HL-60 (cell line): Measurements from ENCODE around the gene SLC2A9.

Experiments
- DNase-seq, 2 experiments: peaks; one replicate each; pipeline ENCODE4 v3.0.0-alpha.2; 2010 to 2020; ENCODE audit warnings: low read depth in 1 of 2, low spot score in 1 of 2
- H3K27ac ChIP-seq: fragments of 250-450 bp; sonication (Bioruptor Pico); replicated peaks from 2 replicates; pipeline ENCODE4 v1.5.1; 2020; ENCODE audit warnings: mild to moderate bottlenecking, moderate library complexity
- H3K27me3 ChIP-seq: fragments of 250-450 bp; sonication (Bioruptor Pico); 2 replicates; pipeline ENCODE4 v1.5.1; 2021; ENCODE audit warnings: mild to moderate bottlenecking, moderate library complexity; ENCODE audit not compliant: insufficient read depth, poor library complexity, severe bottlenecking
- H3K4me3 ChIP-seq: replicated peaks from 2 replicates; pipeline ENCODE4 v1.5.1; 2011; ENCODE audit warnings: mild to moderate bottlenecking, control low read depth, low read length; ENCODE audit not compliant: insufficient read depth
- GABPA ChIP-seq: IDR thresholded peaks from 2 replicates; pipeline ENCODE4 v1.6.1; 2012; ENCODE audit warnings: low read depth
- POLR2AphosphoS5 ChIP-seq: IDR thresholded peaks from 2 replicates; pipeline ENCODE4 v1.6.1; 2012; ENCODE audit warnings: low read depth
- SPI1 ChIP-seq: IDR thresholded peaks from 2 replicates; pipeline ENCODE4 v1.6.1; 2012; ENCODE audit warnings: low read depth, mild to moderate bottlenecking, borderline replicate concordance
- TF ChIP-seq, protein P1 (sequence below): IDR thresholded peaks from one replicate; pipeline ENCODE4 v1.5.1; 2011; ENCODE audit warnings: low read length, control low read depth, inconsistent platforms; ENCODE audit not compliant: insufficient read depth
- TF ChIP-seq, protein P2 (sequence below): IDR thresholded peaks from 2 replicates; pipeline ENCODE4 v1.6.1; 2012; ENCODE audit warnings: low read depth; ENCODE audit not compliant: insufficient replicate concordance

The SLC2A9 gene

DNA sequence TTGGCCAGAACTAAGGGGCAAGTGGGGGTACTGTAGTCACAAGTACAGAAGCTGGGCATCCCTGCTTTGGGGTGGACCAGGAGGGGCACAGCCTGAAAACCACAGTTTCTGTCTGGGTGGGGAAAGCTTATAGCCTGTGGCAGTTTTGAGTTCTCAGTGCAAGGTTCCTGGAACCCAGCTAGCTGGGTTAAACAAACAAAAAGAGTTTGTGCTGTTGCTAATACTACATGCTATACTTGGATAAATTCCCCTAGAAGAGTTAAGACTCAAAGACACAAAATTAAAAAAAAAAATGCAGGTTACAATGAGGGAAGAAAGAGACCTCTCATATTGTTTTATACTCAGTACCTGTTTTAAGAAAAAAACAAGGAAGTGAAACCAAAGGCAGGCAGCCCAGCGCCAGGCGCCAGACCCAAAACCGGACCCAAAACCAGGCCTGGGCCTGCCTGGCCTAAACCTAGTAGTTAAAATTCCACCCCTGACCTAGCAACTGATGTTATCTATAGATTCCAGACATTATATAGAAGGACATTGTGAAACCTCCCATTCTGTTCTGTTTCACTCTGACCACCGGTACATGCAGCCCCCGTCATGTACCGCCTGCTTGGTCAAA is 50.8 kb downstream of the SLC2A9 start:
- no peak for DNase-seq
- Histone ChIP-seq H3K4me3 (no peak overlapping the region), H3K27me3 (no peaks in the 10 kb centered on the region), H3K27ac (no peak overlapping the region)
- TF ChIP-seq GABPA (no peak), SPI1 (no peak), POLR2AphosphoS5 (no peak)
- TF ChIP-seq, protein P1, sequence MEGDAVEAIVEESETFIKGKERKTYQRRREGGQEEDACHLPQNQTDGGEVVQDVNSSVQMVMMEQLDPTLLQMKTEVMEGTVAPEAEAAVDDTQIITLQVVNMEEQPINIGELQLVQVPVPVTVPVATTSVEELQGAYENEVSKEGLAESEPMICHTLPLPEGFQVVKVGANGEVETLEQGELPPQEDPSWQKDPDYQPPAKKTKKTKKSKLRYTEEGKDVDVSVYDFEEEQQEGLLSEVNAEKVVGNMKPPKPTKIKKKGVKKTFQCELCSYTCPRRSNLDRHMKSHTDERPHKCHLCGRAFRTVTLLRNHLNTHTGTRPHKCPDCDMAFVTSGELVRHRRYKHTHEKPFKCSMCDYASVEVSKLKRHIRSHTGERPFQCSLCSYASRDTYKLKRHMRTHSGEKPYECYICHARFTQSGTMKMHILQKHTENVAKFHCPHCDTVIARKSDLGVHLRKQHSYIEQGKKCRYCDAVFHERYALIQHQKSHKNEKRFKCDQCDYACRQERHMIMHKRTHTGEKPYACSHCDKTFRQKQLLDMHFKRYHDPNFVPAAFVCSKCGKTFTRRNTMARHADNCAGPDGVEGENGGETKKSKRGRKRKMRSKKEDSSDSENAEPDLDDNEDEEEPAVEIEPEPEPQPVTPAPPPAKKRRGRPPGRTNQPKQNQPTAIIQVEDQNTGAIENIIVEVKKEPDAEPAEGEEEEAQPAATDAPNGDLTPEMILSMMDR = no peak
- TF ChIP-seq, protein P2, sequence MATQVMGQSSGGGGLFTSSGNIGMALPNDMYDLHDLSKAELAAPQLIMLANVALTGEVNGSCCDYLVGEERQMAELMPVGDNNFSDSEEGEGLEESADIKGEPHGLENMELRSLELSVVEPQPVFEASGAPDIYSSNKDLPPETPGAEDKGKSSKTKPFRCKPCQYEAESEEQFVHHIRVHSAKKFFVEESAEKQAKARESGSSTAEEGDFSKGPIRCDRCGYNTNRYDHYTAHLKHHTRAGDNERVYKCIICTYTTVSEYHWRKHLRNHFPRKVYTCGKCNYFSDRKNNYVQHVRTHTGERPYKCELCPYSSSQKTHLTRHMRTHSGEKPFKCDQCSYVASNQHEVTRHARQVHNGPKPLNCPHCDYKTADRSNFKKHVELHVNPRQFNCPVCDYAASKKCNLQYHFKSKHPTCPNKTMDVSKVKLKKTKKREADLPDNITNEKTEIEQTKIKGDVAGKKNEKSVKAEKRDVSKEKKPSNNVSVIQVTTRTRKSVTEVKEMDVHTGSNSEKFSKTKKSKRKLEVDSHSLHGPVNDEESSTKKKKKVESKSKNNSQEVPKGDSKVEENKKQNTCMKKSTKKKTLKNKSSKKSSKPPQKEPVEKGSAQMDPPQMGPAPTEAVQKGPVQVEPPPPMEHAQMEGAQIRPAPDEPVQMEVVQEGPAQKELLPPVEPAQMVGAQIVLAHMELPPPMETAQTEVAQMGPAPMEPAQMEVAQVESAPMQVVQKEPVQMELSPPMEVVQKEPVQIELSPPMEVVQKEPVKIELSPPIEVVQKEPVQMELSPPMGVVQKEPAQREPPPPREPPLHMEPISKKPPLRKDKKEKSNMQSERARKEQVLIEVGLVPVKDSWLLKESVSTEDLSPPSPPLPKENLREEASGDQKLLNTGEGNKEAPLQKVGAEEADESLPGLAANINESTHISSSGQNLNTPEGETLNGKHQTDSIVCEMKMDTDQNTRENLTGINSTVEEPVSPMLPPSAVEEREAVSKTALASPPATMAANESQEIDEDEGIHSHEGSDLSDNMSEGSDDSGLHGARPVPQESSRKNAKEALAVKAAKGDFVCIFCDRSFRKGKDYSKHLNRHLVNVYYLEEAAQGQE = no peak

DNA sequence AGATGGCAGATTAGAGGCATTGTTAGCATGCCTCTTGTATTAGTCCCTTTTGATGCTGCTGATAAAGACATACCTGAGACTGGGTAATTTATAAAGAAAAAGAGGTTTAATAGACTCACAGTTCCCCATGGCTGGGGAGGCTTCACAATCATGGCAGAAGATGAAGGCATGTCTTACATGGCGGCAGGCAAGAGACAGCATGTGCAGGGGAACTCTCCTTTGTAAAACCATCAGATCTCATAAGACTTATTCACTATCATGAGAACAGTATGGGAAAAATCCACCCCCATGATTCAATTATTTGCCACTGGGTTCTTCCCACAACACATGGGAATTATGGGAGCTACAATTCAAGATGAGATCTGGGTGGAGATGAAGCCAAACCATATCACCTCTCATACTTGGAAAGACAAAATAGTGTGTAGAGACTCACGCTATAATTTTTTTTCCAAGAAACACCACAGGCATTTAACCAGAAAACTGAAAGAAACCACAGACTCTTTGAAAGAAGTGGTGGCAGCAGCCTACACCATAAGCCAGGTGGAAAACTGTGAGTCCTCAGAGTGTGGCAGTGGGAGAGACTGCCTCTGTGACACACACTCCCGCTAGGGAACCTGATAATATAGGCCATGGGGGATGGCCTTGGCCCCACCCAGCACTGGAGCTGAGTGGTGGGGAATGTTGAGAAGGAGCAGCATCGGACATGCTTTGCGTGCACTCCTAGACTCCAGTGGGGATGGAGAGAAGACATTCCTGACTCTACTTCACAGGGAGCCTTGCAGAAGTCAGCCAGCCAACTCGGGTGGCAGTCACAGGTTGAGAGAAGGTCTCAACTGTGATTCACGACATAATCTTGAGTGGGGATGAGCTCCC is 51.5 kb downstream of the SLC2A9 start:
- TF ChIP-seq, protein P2 = no peak
- no peak for TF ChIP-seq GABPA
- no peak for TF ChIP-seq POLR2AphosphoS5
- no peak for DNase-seq
- no peak overlapping the region for H3K27ac ChIP-seq
- no peak overlapping the region for H3K4me3 ChIP-seq
- H3K27me3 ChIP-seq = no peaks in the 10 kb centered on the region

DNA sequence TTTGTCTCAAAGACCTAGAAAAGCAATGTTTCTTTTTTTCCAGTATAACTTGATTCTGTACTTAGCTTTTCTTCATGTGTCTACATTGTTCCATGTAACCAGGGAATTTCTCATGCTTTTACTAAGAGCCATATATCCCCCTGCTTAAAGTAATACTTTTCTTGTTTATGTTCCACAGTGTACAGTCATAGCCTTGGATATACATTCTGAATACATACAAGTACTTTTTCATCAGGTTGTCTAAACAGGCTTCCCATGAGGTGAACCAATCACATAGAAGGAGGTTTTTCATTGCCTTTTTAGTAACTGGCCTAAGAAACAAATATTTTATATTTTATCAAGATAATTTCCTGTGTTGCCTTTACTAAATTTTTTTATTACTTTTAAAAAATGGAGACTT is 52.8 kb downstream of the SLC2A9 start:
- Histone ChIP-seq H3K27me3 (no peaks in the 10 kb centered on the region), H3K4me3 (no peak overlapping the region), H3K27ac (no peak overlapping the region)
- TF ChIP-seq, protein P2 = no peak
- TF ChIP-seq POLR2AphosphoS5 (no peak), GABPA (no peak), SPI1 (no peak)
- TF ChIP-seq, protein P1 = no peak
- no peak for DNase-seq
